HFFc6 (cell line): ENCODE measurements around the gene MOSMO. TPM values are rescaled to one million over a fixed set of nuclear protein-coding genes. Genes with fewer than 3 reads are reported as not detected.
"Not testable (repeated sequence)": the region's sequence is repeated elsewhere in the genome, so short reads cannot be mapped to it uniquely, and the experiment has no call there.

Experiments used
- DNase-seq: peaks from one replicate; pipeline ENCODE4 v3.0.0-alpha.2; 2018
- H3K27ac Mint-ChIP-seq: 2 replicates; pipeline ENCODE4 v1.8.0; 2020; ENCODE audit warnings: mild to moderate bottlenecking, mixed read lengths
- H3K27me3 Mint-ChIP-seq: 2 replicates; pipeline ENCODE4 v1.8.0; 2021; ENCODE audit warnings: mild to moderate bottlenecking, moderate library complexity, mixed read lengths; ENCODE audit not compliant: insufficient read depth
- H3K36me3 Mint-ChIP-seq: 2 replicates; pipeline ENCODE4 v1.8.0; 2021; ENCODE audit warnings: low read depth, mixed read lengths
- H3K4me1 Mint-ChIP-seq: 2 replicates; pipeline ENCODE4 v1.8.0; 2020; ENCODE audit warnings: low read depth, mixed read lengths
- H3K4me3 Mint-ChIP-seq: 2 replicates; pipeline ENCODE4 v1.8.0; 2020; ENCODE audit warnings: mild to moderate bottlenecking, moderate library complexity, mixed read lengths
- H3K9me3 Mint-ChIP-seq: 2 replicates; pipeline ENCODE4 v1.8.0; 2020; ENCODE audit warnings: mild to moderate bottlenecking, mixed read lengths
- total RNA-seq, 6 experiments: library from RNA; stranded (reverse); fragmentation: NEBNext Ultra II Directional; extraction: Animal tissue kit (Norgen Biotek cat#: 25700); gene quantifications; 2 replicates in 1 of 6; 3 replicates in 5 of 6; pipeline ENCODE4 v1.2.3, GENCODE V29; 2021
- TF ChIP-seq, protein P1 (sequence below): fragments of 200-600 bp; sonication (generic); IDR thresholded peaks from 2 replicates; pipeline ENCODE4 v1.5.0; 2021; ENCODE audit warnings: antibody characterized with exemption, mild to moderate bottlenecking

MOSMO gene
- total RNA-seq, 6 experiments from 2014 or later = 16.9 to 28.2 (median 22.7) TPM

DNA sequence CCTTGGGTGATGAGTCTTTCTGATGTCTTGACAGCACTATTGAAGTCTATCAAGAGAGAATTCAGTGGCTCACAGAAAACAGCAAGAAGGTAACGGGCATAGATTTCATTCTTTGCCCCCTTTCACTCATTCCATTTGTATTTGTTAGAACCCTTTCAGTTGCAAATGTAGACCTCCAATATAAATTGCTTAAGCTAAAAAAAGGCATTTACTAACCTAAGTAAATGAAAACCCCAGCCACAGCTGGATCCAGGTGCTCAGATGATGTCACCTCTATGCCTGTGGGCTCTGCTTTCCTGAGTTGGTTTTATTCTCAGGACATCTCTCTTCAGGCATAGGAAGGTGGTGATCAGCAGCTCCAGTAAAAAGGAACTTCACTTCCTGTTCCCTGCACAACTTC, 95.5 kb downstream of the MOSMO start:
- no peaks in the 10 kb centered on the region for H3K9me3 Mint-ChIP-seq
- H3K36me3 Mint-ChIP-seq = no peaks in the 10 kb centered on the region
- peaks cover 7% of the 10 kb centered on the region; the same call in 1 of the 2 replicates for H3K4me1 Mint-ChIP-seq
- H3K4me3 Mint-ChIP-seq = no peak overlapping the region
- TF ChIP-seq, protein P1, sequence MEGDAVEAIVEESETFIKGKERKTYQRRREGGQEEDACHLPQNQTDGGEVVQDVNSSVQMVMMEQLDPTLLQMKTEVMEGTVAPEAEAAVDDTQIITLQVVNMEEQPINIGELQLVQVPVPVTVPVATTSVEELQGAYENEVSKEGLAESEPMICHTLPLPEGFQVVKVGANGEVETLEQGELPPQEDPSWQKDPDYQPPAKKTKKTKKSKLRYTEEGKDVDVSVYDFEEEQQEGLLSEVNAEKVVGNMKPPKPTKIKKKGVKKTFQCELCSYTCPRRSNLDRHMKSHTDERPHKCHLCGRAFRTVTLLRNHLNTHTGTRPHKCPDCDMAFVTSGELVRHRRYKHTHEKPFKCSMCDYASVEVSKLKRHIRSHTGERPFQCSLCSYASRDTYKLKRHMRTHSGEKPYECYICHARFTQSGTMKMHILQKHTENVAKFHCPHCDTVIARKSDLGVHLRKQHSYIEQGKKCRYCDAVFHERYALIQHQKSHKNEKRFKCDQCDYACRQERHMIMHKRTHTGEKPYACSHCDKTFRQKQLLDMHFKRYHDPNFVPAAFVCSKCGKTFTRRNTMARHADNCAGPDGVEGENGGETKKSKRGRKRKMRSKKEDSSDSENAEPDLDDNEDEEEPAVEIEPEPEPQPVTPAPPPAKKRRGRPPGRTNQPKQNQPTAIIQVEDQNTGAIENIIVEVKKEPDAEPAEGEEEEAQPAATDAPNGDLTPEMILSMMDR = no peak
- DNase-seq = no peak
- peaks cover 22% of the 10 kb centered on the region for H3K27me3 Mint-ChIP-seq
- no peak overlapping the region for H3K27ac Mint-ChIP-seq

DNA sequence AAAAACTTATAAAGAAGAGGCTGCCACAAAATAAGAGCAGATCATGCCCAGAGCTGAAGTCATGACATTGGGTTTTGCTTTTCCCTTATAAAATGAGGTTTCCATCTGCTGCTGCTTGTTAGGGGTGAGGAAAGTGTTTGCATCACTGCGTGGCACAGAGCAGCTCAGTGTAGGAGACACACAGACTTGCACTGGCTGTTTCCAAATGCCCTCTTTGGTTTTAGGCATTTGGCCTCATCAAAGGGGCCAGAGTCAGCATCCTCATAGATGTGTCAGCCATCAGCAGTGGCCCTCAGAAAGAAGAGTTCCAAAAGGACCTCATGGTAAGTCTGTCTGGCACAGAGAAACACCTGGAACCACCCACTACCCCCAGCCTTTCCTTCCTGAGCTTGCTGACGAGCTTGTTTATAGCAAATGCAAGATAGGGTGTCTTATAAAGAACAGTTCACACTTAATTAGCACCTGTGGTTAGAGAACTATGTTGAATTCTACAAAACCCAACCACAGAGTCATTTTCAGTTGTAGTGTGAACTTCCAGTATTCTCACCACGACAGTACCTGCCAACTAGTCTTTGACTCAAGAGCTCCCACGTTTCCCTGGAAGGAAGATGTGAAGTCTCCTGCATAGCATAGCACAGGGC, 101.5 kb downstream of the MOSMO start:
- H3K27me3 Mint-ChIP-seq = peaks cover 48% of the 10 kb centered on the region

DNA sequence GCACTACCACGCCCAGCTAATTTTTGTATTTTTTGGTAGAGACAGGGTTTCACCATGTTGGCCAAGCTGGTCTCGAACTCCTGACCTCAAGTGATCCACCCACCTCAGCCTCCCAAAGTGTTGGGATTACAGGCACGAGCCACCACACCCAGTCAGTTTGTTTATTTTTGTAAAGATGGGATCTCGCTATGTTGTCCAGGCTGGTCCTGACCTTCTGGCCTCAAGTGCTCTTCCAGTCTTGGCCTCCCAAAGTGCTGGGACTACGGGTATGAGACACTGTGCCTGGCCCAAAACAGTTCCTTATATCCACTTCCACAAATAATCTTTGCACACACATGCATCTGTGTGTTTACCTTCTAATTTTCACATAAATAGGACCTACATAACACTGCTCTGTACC, 103.7 kb downstream of the MOSMO start:
- peaks cover 50% of the 10 kb centered on the region for H3K27me3 Mint-ChIP-seq
- H3K4me3 Mint-ChIP-seq, H3K27ac Mint-ChIP-seq, H3K4me1 Mint-ChIP-seq, H3K36me3 Mint-ChIP-seq, DNase-seq, H3K9me3 Mint-ChIP-seq: not testable (repeated sequence)

More for the DNA sequence above, 101.5 kb downstream of the MOSMO start:
- no peak for DNase-seq
- H3K27ac Mint-ChIP-seq = no peak overlapping the region
- no peaks in the 10 kb centered on the region for H3K36me3 Mint-ChIP-seq
- H3K4me3 Mint-ChIP-seq = no peak overlapping the region
- no peaks in the 10 kb centered on the region for H3K4me1 Mint-ChIP-seq
- no peaks in the 10 kb centered on the region for H3K9me3 Mint-ChIP-seq
- TF ChIP-seq, protein P1 = no peak

DNA sequence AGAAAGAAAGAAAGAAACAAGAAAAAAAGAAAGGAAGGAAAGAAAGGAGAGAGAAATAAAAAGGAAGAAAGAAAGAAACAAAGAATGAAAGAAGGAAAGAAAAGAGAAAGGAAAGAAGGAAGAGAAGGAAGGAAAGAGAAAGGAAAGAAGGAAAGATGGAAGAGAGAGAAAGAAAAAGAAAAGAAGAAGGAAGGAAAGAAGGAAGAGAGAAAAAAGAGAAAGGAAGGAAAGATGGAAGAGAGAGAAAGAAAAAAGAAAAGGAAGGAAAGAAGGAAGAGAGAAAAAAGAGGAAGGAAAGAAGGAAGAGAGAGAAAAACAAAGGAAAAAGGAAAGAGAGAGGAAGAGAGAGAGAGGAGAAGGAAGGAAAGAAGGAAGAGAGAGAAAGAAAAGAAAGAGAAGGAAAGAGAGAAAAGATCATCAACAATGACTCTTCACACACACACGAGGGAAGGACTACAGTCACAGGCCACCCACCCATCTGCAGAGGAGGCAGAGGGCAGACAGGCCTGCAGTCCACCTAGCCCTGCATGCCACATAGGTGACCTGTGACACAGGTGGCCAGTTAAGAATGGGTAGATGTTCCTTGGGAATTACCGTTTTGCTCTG, 108.3 kb downstream of the MOSMO start:
- peaks cover 22% of the 10 kb centered on the region for H3K27me3 Mint-ChIP-seq
- no peaks in the 10 kb centered on the region for H3K36me3 Mint-ChIP-seq
- TF ChIP-seq, protein P1 = no peak
- no peak for DNase-seq
- H3K4me1 Mint-ChIP-seq = no peaks in the 10 kb centered on the region
- no peaks in the 10 kb centered on the region for H3K9me3 Mint-ChIP-seq
- H3K4me3 Mint-ChIP-seq = no peak overlapping the region
- H3K27ac Mint-ChIP-seq = no peak overlapping the region

DNA sequence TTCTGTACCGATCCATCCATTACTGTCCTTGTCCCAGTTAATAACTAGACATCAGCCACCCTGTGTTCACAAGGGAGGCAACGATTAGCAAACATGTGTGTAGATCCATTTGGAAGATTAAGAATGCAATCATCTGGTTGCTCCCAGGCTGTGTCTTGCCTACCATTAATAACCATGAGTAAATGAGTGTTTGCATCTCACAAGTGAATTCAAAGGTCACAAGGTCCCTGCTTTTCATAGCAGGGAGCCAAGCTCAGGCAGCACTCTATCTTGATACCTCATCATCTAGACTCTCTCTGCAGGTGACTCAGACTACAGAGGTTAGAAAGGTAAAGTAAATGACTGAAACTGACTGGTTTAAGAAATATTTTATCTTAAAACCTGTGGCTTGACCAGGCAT, 109.7 kb downstream of the MOSMO start:
- Mint-ChIP-seq H3K27me3 (peaks cover 16% of the 10 kb centered on the region), H3K9me3 (no peaks in the 10 kb centered on the region), H3K4me3 (no peak overlapping the region), H3K27ac (no peak overlapping the region), H3K36me3 (no peaks in the 10 kb centered on the region), H3K4me1 (no peaks in the 10 kb centered on the region)
- TF ChIP-seq, protein P1 = no peak
- no peak for DNase-seq

DNA sequence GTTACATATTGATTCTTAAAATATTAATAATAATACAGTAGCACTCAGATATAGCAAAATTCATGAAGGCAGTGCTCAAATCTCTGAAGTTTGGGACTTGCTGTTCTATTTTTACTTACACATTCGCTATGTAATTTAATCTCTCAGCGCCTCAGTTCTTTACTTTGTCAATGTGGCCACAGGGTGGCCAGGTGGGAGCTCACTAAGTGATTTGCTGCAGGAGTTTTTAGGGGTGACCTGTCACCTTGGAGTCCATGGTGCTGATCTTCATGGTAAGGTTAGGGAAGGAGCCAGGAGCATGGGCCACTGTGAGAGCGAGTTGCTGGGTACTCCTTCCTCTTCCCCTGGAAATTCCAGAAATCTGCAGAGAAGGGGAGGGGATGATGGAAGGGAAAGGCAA, 112.5 kb downstream of the MOSMO start:
- peaks cover 19% of the 10 kb centered on the region for H3K27me3 Mint-ChIP-seq
- no peak for DNase-seq
- H3K9me3 Mint-ChIP-seq = no peaks in the 10 kb centered on the region
- TF ChIP-seq, protein P1 = no peak
- H3K36me3 Mint-ChIP-seq = no peaks in the 10 kb centered on the region
- no peak overlapping the region for H3K4me3 Mint-ChIP-seq
- no peak overlapping the region for H3K27ac Mint-ChIP-seq
- no peaks in the 10 kb centered on the region for H3K4me1 Mint-ChIP-seq
